GM18507 (cell line): ENCODE data around the gene PAQR7.

Experiments
- DNase-seq: peaks from one replicate; pipeline ENCODE4 v3.0.0; 2011; ENCODE audit warnings: low read depth; ENCODE audit not compliant: insufficient read length; ENCODE audit errors: extremely low spot score
- FAIRE-seq: peaks from 2 replicates; lab custom pipeline; 2011; peaks lifted over from hg19 to GRCh38; lab: Jason Lieb, UNC

The PAQR7 gene

GRCh38 chr1:25825605-25826004, 49.9 kb downstream of the PAQR7 start:
- FAIRE-seq (no peak), DNase-seq (no peak)

DNA sequence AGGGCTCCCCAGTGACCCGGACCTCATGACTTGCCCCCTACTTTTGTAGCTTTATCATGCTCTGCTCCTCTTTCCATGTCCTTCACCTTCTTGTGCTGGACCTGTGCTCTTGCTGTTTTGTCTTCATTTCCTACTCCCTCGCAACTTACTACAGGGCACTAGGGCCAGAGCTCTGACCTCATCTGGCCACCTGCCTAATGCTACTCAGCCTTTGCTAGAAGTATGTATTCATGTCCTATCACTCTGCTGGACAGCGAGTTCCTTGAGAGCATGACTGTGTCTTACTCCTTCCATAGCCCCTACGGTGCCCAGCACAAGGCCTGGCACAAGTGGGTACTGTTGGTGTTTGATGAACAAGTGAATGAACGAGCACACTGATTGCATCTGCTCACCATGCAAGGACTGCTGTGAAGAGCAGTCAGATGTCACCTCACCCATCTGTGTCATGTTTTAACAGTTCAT, 53.8 kb downstream of the PAQR7 start:
- FAIRE-seq (no peak), DNase-seq (no peak)

DNA sequence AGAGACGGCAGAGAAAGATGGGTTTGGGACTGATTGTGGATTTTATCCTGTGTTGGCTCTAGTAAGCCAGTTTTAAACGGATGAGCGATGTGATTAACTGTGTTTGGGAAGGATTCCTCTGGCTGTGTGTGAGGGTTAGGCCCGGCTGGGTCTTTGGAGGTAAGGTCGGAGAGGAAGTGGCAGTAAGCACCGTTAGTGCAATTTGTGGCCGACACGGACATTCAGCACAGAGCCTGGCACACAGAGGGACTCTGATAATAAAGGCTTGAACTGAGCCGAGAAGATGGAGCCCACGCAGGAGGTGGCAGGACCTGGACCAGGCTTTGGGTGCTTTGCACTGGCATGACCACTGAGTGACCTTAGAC, 54.4 kb downstream of the PAQR7 start:
- no peak for FAIRE-seq
- DNase-seq, result no peak

DNA sequence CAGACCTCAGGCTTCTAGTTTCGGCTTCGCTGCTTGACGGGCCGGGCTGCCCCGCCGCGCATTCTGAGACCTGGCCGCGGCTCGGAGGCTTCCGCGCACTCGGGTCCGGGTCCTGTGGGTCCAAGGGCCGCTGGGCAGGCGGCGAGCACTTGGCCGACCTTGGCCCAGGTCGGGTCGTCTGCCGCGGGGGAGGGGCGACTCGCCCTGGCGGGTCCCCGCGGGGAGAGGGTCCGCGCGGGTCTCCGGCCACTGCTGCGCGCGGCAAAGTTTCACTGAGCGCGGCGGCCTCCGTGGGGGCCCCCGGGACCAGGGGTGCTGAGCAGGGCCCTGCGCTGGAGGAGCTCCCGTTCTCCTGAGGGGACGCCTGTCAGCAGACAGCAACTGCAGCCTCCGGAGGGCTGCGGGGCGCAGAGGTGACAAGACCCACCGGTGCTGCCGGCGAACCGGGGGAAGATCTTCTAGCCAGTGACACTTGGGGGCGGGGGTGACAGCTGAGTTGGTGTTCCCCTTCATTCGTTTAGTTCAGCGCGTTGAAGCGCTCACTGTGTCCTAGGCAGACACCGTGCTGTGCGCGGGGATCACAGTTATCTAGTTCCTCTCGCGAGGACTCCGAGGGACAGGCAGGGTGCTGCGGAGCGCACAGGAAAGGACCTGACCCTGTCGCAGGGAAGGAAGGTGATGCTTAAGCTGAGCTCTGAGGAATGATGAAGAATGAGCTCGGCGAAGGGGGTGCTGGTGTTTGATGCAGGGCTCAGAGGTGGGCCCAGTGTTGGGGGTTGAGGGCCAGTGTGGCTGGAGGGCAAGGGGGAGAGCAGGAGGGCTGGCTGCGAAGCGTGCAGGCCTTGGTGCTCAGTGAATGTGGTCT, 55.0 kb downstream of the PAQR7 start:
- FAIRE-seq (peak; percentile 90), DNase-seq (peak; percentile 80)

GRCh38 chr1:25819491-25820246, 55.8 kb downstream of the PAQR7 start, which contains the start of gene MTFR1L:
Gene MTFR1L, plus strand, starts transcription at chr1:25819954. Its CDS starts 3,151 bp downstream, at chr1:25823105.
- peak; percentile 98 for DNase-seq
- FAIRE-seq, result peak; percentile 97

DNA sequence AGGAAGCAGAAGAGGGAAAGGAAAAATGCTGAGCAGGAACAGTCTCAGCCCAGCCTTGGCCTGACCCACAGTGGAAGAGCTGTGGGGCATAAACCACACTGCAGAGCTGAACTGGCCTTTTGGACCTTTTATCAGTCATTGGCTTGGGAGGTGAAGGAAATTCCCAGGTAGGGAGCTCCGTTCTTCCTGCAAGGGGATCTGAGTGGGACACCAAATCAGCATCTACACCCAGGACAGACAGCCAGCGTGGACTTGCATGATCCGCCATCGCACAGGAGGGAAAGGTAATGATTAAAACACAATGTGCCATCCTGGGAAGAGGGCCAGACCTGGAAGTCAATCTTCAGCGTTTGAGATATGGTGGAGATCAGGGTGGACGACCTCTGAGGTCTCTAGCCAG, 56.9 kb downstream of the PAQR7 start:
- FAIRE-seq, result no peak

GRCh38 chr1:25817840-25818501, 57.5 kb downstream of the PAQR7 start:
- FAIRE-seq, result no peak

More for the DNA sequence above, 56.9 kb downstream of the PAQR7 start:
- DNase-seq, result no peak

GRCh38 chr1:25816112-25816718, 59.3 kb downstream of the PAQR7 start:
- no peak for FAIRE-seq
- no peak for DNase-seq

More at GRCh38 chr1:25817840-25818501, 57.5 kb downstream of the PAQR7 start:
- DNase-seq, result no peak

DNA sequence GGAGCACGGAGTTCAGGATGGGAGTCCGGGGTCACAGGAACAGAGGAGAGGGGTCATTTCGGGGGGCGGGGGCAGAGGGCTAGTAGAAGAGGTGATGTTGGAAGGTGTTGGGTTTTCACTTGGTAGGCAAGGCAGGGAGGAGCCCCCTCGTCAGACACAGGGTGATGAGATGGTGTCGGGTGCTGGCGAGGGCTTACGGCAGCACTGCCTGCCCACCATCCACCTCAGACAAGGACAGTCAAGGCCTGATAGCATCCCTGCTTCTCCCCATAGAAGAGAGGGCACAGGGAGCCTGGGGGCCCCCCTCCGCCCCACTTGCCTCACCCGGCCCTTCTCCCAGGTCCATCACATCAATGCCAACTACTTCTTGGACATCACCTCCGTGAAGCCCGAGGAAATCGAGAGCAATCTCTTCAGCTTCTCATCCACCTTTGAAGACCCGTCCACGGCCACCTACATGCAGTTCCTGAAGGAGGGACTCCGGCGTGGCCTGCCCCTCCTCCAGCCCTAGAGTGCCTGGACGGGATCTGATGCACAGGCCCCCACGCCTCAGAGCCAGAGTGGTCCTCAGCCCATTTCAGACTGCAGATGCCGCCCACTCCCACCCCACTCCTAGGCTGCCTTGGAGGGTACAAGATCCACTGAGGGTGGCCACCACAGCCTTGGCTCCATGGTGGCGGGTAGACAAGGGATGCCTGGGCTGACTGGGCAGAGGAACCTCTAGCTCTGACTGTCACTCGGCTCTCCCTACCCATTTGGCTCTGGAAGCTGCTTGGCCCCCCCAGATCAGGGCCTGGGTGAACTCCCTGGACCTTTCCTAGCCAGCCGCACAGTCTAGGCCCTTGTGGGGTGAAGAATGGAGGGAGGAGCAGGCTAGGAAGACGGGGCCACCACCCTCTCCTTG, 60.0 kb downstream of the PAQR7 start:
- DNase-seq (no peak), FAIRE-seq (no peak)

- FAIRE-seq, result no peak
Observed at GRCh38 chr1:25814549-25815087, 60.9 kb downstream of the PAQR7 start.

DNA sequence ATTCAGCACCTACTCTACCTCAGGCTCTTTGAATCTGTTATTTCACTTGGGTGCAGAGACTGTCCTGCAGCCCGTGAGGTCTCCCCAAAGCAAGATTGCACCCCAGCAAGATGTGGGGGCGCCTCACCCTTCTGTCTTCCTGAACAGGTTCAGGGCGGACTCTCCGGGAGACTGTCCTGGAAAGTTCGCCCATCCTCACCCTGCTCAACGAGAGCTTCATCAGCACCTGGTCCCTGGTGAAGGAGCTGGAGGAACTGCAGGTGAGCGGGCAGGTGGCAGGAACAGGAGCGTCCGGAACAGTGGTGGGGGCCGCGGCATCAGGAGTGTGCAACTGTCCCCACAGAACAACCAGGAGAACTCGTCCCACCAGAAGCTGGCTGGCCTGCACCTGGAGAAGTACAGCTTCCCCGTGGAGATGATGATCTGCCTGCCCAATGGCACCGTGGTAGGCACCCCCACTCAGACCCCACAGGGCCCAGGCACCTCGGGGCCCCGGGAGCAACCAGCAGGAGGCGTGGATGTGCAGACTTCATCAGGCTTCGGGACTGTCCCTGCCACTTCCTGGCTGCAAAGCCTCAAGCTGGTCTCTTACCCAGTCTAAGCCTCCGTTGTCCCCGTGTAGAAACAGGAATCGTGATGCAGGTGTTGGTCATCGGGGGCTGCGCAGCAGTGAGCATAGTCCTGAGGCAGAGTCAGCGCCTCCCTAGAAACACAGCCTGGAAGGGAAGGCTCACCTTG, 61.6 kb downstream of the PAQR7 start:
- FAIRE-seq (no peak), DNase-seq (no peak)

More at GRCh38 chr1:25814549-25815087, 60.9 kb downstream of the PAQR7 start:
- DNase-seq, result no peak

DNA sequence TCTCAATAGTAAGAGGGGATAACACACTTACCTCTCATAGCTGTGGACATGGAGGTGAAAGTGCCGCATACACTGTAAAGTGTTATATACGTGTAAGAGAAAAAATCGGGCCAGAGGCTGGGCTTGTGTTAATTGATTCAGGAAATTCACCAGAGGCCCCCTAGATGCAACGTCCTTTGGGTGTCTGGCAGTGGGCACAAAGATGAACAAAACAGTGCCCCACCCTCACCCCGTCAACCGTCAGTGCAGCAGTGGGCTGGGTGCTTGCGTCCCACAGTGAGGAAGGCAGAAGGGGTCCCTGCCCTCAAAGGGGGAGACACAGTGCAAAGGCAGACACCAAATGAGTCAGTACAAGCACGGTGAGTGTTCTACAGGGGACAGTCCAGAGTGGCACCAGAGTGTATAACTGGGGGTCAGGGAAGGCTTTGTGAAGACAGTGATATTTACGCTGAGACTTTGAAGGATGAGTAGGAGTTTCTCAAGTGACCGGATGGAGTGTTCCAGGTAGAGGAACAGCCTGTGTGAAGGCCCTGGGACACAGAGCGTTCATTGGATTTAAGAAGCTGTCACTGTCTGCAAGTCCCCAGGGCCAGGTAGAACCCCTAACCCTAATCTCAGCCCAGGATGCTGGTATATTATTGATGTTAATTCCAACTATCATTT, 62.3 kb downstream of the PAQR7 start:
- no peak for DNase-seq
- no peak for FAIRE-seq
